Measurements from ENCODE around the gene PTPRM.

PTPRM gene

DNA sequence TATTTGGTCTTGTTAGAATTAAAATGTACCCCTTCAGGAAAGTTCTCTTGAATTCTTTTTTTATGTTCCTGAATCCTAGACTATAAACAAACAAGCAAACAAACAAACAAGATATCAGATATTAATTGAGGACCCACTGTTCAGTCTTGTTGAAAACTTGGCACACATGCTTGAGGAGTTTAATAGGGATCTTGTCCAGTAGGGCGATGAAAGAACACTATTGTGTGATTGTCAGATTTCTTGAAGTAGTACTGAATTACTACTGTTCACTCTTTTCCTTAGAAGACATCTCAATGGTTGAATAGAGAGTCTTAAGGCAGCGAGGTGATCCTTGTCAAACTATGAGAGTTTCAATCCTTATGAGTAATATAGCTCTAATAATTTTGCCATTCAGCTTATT, 130.2 kb downstream of the PTPRM start:
- Histone ChIP-seq H3K4me1 (ENCODE audit: control insufficient read depth, insufficient read depth, low read length) (no peaks in the 10 kb centered on the region), H3K4me2 (ENCODE audit: low read length) (no peak overlapping the region), H3K27me3 (ENCODE audit: control insufficient read depth, insufficient read depth, low read length) (no peaks in the 10 kb centered on the region), H3K36me3 (ENCODE audit: insufficient read depth, low read length) (no peaks in the 10 kb centered on the region), H3K9ac (ENCODE audit: low read depth, low read length) (no peak overlapping the region), H3K4me3 (ENCODE audit: low read length) (no peak overlapping the region), H3K9me3 (replicated peaks; ENCODE audit: low read length) (no peaks in the 10 kb centered on the region)

DNA sequence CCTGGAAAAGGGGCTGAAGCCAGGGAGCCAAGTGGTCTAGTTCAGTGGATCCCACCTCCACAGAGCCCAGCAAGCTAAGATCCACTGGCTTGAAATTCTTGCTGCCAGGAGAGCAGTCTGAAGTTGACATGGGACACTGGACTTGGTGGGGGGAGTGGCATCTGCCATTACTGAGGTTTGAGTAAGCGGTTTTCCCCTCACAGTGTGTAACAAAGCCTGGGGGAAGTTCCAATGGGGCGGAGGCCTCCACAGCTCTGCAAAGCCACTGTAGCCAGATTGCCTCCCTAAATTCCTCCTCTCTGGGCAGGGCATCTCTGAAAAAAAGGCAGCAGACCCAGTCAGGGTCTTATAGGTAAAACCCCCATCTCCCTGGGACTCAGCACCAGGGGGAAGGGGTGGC, 144.4 kb downstream of the PTPRM start:
- Histone ChIP-seq H3K27me3 (ENCODE audit: control insufficient read depth, insufficient read depth, low read length) (no peaks in the 10 kb centered on the region), H3K9ac (ENCODE audit: low read depth, low read length) (no peak overlapping the region), H3K36me3 (ENCODE audit: insufficient read depth, low read length) (no peaks in the 10 kb centered on the region)

DNA sequence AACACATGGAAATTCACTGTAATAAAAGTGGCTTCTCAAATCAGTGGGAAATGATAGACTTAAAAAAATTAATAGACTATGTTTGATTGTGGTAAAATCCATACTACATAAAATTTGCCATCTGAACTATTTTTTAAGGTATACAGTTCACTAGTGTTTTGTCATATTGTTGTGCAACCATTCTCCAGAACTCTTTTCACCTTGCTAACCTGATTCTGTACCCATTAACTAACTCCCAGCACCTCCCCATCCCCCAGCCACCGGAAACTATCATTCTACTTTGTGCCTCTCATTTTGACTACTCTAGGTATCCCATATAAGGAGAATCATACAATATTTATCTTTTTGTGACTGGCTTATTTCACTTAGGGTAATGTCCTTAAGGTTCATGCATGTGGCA, 153.3 kb downstream of the PTPRM start:
- Histone ChIP-seq H3K36me3 (ENCODE audit: insufficient read depth, low read length) (no peaks in the 10 kb centered on the region), H3K4me2 (ENCODE audit: low read length) (no peak overlapping the region), H3K9ac (ENCODE audit: low read depth, low read length) (no peak overlapping the region), H3K4me3 (ENCODE audit: low read length) (no peak overlapping the region), H3K4me1 (ENCODE audit: control insufficient read depth, insufficient read depth, low read length) (no peaks in the 10 kb centered on the region), H3K9me3 (replicated peaks; ENCODE audit: low read length) (no peaks in the 10 kb centered on the region), H3K27me3 (ENCODE audit: control insufficient read depth, insufficient read depth, low read length) (no peaks in the 10 kb centered on the region)

More for the DNA sequence above, 144.4 kb downstream of the PTPRM start:
- H3K4me2 ChIP-seq (ENCODE audit: low read length), result no peak overlapping the region
- no peaks in the 10 kb centered on the region for H3K4me1 ChIP-seq (ENCODE audit: control insufficient read depth, insufficient read depth, low read length)
- no peaks in the 10 kb centered on the region for H3K9me3 ChIP-seq (replicated peaks; ENCODE audit: low read length)
- H3K4me3 ChIP-seq (ENCODE audit: low read length), result no peak overlapping the region

DNA sequence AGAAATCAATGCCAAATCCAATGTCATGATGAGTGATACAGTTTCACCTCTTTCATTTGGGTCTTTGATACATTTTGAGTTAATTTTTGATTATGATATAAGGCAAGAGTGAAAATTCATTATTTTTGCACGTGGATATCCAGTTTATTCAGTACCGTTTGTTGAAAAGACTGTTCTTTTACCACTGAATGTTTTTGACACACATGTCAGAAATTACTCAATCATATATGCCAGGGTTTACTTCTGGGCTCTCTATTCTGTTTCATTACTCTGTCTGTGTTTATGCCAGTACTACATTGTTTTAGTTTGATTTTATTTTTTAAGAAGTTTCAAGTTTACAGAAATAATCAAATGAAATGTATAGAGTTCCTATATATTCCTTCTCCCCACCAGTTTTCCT, 154.4 kb downstream of the PTPRM start:
- H3K4me1 ChIP-seq (ENCODE audit: control insufficient read depth, insufficient read depth, low read length), result no peaks in the 10 kb centered on the region
- H3K4me3 ChIP-seq (ENCODE audit: low read length), result no peak overlapping the region
- no peaks in the 10 kb centered on the region for H3K9me3 ChIP-seq (replicated peaks; ENCODE audit: low read length)
- H3K4me2 ChIP-seq (ENCODE audit: low read length), result no peak overlapping the region
- no peaks in the 10 kb centered on the region for H3K36me3 ChIP-seq (ENCODE audit: insufficient read depth, low read length)
- H3K9ac ChIP-seq (ENCODE audit: low read depth, low read length), result no peak overlapping the region
- H3K27me3 ChIP-seq (ENCODE audit: control insufficient read depth, insufficient read depth, low read length), result peaks cover 3% of the 10 kb centered on the region

DNA sequence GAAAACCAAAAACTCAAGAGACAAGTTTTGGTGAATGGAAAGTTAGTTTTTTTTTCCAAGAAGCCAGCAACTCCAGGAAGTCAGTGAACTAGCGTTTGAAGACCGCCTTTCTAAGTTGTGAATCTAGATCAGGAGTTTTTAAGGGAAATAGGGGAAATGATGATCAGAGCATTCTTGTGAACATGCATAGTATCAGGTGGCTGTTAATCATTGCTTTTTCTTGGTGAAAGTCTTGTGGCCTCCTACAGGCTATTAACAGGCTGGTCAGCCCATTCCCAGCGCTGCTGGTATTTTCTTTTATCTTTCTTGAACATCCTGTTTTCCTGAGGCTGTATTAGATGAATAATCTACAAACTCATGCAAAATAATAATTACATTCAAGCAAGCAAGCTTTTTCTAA, 155.8 kb downstream of the PTPRM start:
- no peak overlapping the region for H3K9ac ChIP-seq (ENCODE audit: low read depth, low read length)
- H3K4me3 ChIP-seq (ENCODE audit: low read length), result no peak overlapping the region
- H3K36me3 ChIP-seq (ENCODE audit: insufficient read depth, low read length), result no peaks in the 10 kb centered on the region
- no peaks in the 10 kb centered on the region for H3K9me3 ChIP-seq (replicated peaks; ENCODE audit: low read length)
- no peak overlapping the region for H3K4me2 ChIP-seq (ENCODE audit: low read length)
- no peaks in the 10 kb centered on the region for H3K4me1 ChIP-seq (ENCODE audit: control insufficient read depth, insufficient read depth, low read length)
- H3K27me3 ChIP-seq (ENCODE audit: control insufficient read depth, insufficient read depth, low read length), result peaks cover 3% of the 10 kb centered on the region

DNA sequence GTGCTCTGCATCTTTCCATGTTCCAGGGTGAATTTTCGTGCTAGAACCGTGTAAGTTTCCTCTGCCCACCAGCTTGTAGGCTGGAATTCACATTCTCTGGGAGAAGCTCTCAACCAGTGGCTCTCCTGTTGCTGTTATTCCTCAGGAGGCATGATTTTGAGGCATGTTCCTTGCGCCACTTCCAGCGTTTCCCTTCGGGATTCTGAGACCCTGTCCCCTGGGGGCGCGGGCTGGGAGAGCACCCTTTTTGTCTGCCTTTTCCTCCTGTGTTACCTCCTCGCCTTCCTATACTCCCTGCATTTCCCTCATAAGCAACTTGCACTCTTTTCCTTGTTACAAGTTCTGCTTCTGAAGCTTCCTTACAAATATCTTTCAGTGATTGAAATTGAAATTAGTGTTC, 156.4 kb downstream of the PTPRM start:
- no peaks in the 10 kb centered on the region for H3K36me3 ChIP-seq (ENCODE audit: insufficient read depth, low read length)
- H3K9ac ChIP-seq (ENCODE audit: low read depth, low read length), result no peak overlapping the region
- H3K4me1 ChIP-seq (ENCODE audit: control insufficient read depth, insufficient read depth, low read length), result no peaks in the 10 kb centered on the region
- no peak overlapping the region for H3K4me3 ChIP-seq (ENCODE audit: low read length)
- H3K4me2 ChIP-seq (ENCODE audit: low read length), result no peak overlapping the region
- peaks cover 3% of the 10 kb centered on the region for H3K27me3 ChIP-seq (ENCODE audit: control insufficient read depth, insufficient read depth, low read length)
- H3K9me3 ChIP-seq (replicated peaks; ENCODE audit: low read length), result no peaks in the 10 kb centered on the region

DNA sequence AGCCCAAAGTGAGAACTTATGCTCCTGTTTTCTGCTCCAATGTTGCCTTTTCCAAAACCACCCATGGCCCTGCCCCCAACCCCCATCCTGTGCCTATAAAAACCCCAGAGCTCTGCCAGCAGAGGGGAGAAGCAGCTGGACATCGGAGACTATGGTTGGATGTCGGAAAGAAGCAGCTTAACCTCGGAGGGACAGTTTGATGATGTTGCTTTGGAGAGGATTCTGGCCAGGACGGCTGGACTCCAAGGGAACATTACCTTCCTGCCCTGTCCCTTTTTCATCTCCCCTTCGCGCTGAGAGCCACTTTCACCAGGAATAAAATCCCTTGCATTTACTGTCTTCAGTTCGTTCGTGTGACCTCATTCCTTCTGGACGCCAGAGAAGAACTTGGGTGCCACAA, 158.4 kb downstream of the PTPRM start:
- H3K9me3 ChIP-seq (replicated peaks; ENCODE audit: low read length), result no peaks in the 10 kb centered on the region

DNA sequence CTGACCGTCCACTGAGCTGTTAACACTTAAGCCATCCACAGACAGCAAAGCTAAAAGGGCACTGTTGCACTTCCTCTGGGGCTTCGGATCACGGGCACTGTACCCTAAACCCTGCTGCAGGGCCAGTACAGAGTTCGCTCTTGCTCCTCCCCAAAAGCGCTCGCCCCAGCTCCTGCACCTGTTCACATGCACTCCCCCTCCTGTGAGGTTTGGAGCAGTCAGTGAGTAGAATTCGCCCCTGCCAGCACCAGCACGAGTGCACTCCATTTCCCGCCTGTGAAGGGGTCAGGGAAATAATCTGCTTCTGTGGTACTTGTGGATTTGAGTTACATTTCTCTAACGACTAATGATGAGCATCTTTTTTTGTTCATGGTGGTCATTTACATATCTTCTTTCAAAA, 158.8 kb downstream of the PTPRM start:
- Histone ChIP-seq H3K4me3 (ENCODE audit: low read length) (no peak overlapping the region), H3K9ac (ENCODE audit: low read depth, low read length) (no peak overlapping the region), H3K4me1 (ENCODE audit: control insufficient read depth, insufficient read depth, low read length) (no peaks in the 10 kb centered on the region), H3K9me3 (replicated peaks; ENCODE audit: low read length) (no peaks in the 10 kb centered on the region), H3K36me3 (ENCODE audit: insufficient read depth, low read length) (no peaks in the 10 kb centered on the region), H3K4me2 (ENCODE audit: low read length) (peak overlapping the region; percentile 42), H3K27me3 (ENCODE audit: control insufficient read depth, insufficient read depth, low read length) (peaks cover 3% of the 10 kb centered on the region)

More for the DNA sequence above, 158.4 kb downstream of the PTPRM start:
- Histone ChIP-seq H3K4me3 (ENCODE audit: low read length) (no peak overlapping the region), H3K36me3 (ENCODE audit: insufficient read depth, low read length) (no peaks in the 10 kb centered on the region), H3K4me1 (ENCODE audit: control insufficient read depth, insufficient read depth, low read length) (no peaks in the 10 kb centered on the region), H3K4me2 (ENCODE audit: low read length) (peak overlapping the region; percentile 42), H3K9ac (ENCODE audit: low read depth, low read length) (no peak overlapping the region), H3K27me3 (ENCODE audit: control insufficient read depth, insufficient read depth, low read length) (peaks cover 3% of the 10 kb centered on the region)

DNA sequence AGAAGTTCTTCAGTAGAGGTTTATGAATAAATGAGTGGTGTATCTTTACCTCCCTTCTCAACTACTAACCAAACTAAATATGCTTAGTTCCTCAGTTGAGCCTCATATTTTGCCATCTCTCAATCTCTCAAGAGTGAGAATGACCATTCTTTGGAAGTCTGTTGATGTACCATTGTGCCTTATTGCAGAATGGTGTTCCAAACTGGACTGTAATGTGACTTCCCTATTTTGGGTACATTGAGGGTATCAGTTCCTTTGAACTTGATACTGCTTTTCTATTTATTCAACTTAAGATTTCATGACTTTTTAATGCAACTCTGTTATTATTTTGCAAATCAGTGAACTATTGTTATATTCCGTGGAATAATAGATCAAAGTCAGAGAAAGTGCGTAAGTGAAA, 159.4 kb downstream of the PTPRM start:
- Histone ChIP-seq H3K9me3 (replicated peaks; ENCODE audit: low read length) (no peaks in the 10 kb centered on the region), H3K4me3 (ENCODE audit: low read length) (no peak overlapping the region), H3K4me2 (ENCODE audit: low read length) (no peak overlapping the region), H3K4me1 (ENCODE audit: control insufficient read depth, insufficient read depth, low read length) (no peaks in the 10 kb centered on the region), H3K36me3 (ENCODE audit: insufficient read depth, low read length) (no peaks in the 10 kb centered on the region), H3K9ac (ENCODE audit: low read depth, low read length) (no peak overlapping the region), H3K27me3 (ENCODE audit: control insufficient read depth, insufficient read depth, low read length) (peaks cover 3% of the 10 kb centered on the region)

DNA sequence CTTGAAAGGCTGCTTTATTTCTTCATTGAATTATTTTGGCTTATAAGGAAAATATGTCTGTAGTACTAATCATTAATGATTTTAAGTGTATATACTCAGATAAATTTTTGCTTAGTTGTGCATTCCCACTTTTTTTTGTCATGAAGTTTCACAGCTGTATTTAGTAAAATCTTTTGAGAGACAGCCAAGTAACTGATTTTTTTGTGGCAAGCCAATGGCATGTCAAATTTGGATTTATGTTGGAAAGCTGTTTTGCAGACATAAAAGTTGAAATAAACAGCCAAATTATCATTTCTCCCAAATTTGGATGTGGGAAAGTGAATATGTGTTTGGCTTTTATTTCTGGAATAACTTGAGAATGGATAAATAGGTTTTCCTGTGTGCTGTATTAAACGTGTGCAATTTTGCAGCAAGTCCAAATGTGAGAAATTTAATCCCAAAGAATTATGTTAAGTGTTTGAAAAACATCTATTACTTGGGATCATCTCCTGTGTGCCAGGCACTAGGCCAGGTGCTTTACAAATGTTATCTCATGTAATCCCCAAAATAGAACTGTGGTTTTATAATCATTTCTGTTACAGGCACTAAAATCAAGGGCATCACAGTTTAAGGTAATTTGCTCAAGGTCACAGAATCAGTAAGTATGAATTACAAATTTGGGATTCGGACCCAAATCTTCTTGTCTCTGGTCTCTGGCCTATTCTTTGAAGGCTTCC, 160.4 kb downstream of the PTPRM start:
- Histone ChIP-seq H3K4me3 (ENCODE audit: low read length) (no peak overlapping the region), H3K4me2 (ENCODE audit: low read length) (no peak overlapping the region)

DNA sequence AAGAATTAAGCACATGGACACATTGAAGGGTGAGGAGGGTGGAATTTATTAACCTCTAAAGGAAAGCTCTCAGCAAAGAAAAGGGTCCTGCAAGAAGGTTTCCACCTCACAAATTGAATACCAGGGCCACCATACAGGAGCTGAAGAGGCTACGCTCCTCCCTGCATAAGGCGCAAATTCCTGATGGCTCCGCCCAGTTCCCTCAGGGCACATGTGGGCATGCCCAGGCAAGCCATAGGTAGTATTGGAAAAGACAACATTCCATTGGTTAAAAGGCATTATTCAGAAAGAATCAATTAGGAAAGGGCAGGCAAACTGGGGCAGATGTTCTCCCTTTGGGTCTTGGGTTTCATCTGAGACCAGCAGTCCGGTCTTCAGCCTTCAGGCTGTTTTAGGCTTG, 161.2 kb downstream of the PTPRM start:
- Histone ChIP-seq H3K27me3 (ENCODE audit: control insufficient read depth, insufficient read depth, low read length) (peaks cover 3% of the 10 kb centered on the region), H3K4me1 (ENCODE audit: control insufficient read depth, insufficient read depth, low read length) (no peaks in the 10 kb centered on the region), H3K4me2 (ENCODE audit: low read length) (no peak overlapping the region), H3K9me3 (replicated peaks; ENCODE audit: low read length) (no peaks in the 10 kb centered on the region), H3K4me3 (ENCODE audit: low read length) (no peak overlapping the region), H3K36me3 (ENCODE audit: insufficient read depth, low read length) (no peaks in the 10 kb centered on the region), H3K9ac (ENCODE audit: low read depth, low read length) (no peak overlapping the region)

More for the DNA sequence above, 160.4 kb downstream of the PTPRM start:
- Histone ChIP-seq H3K27me3 (ENCODE audit: control insufficient read depth, insufficient read depth, low read length) (peaks cover 3% of the 10 kb centered on the region), H3K4me1 (ENCODE audit: control insufficient read depth, insufficient read depth, low read length) (no peaks in the 10 kb centered on the region), H3K9me3 (replicated peaks; ENCODE audit: low read length) (no peaks in the 10 kb centered on the region), H3K9ac (ENCODE audit: low read depth, low read length) (no peak overlapping the region), H3K36me3 (ENCODE audit: insufficient read depth, low read length) (no peaks in the 10 kb centered on the region)

DNA sequence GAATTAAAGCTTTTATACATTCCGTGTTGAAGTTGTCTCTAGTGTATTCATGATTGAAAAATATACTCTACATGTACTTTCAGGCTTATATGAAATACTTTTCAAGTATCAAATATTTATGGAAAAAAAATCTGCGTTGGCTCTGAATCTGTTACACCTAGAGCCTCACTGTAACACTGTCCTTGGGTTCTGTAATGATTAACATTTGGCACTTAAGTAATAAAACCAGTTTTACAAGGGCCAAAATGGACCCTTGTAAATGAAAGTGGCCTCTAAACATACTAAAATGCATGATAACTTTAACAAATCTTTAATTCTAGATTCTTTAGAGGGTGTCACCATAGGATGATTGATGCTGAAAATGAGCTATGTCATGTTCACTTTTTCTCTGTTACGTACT, 162.8 kb downstream of the PTPRM start:
- H3K4me2 ChIP-seq (ENCODE audit: low read length), result no peak overlapping the region
- no peak overlapping the region for H3K9ac ChIP-seq (ENCODE audit: low read depth, low read length)
- H3K9me3 ChIP-seq (replicated peaks; ENCODE audit: low read length), result no peaks in the 10 kb centered on the region
- H3K4me3 ChIP-seq (ENCODE audit: low read length), result no peak overlapping the region
- no peaks in the 10 kb centered on the region for H3K36me3 ChIP-seq (ENCODE audit: insufficient read depth, low read length)
- H3K27me3 ChIP-seq (ENCODE audit: control insufficient read depth, insufficient read depth, low read length), result peaks cover 3% of the 10 kb centered on the region
- H3K4me1 ChIP-seq (ENCODE audit: control insufficient read depth, insufficient read depth, low read length), result no peaks in the 10 kb centered on the region

All from skeletal muscle satellite cell (primary cell).